ENCODE measurements around the gene FNDC3A. TPM values are rescaled to one million over a fixed set of nuclear protein-coding genes. Genes with fewer than 3 reads are reported as not detected.

FNDC3A gene
- total and polyA plus RNA-seq, 12 donors, result 24.4 to 91.2 (median 62.4) TPM

- no peaks in the 10 kb centered on the region for H3K27me3 ChIP-seq
- no peak for DNase-seq
- 94 to 100% (median 95%) methylated on average over 1 of the region's 1 CpG for WGBS, 4 donors
- no peak for TF ChIP-seq POLR2A (IDR thresholded peaks at IDR 0.05)
- no peak for TF ChIP-seq CTCF (IDR thresholded peaks at IDR 0.05)
- H3K4me1 ChIP-seq (replicated peaks in 1 of 2), result peaks cover 0 to under 1% of the 10 kb centered on the region in 2 donors
- H3K36me3 ChIP-seq (replicated peaks in 1 of 2), result no peaks in the 10 kb centered on the region
- H3K9me3 ChIP-seq (replicated peaks in 1 of 3), result no peaks in the 10 kb centered on the region
- H3K4me3 ChIP-seq, result no peak overlapping the region
- intact Hi-C loops (cut with DNase I), result no loop called here
- no peak overlapping the region for H3K27ac ChIP-seq
Measured at GRCh38 chr13:48990900-48991299, 15.2 kb downstream of the FNDC3A start.

GRCh38 chr13:48993150-48993549 is 17.4 kb downstream of the FNDC3A start:
- Histone ChIP-seq H3K4me3 (no peak overlapping the region), H3K9me3 (replicated peaks in 1 of 3) (no peaks in the 10 kb centered on the region), H3K27ac (no peak overlapping the region), H3K36me3 (replicated peaks in 1 of 2) (no peaks in the 10 kb centered on the region), H3K27me3 (no peaks in the 10 kb centered on the region), H3K4me1 (replicated peaks in 1 of 2) (no peaks in the 10 kb centered on the region)
- intact Hi-C loops (cut with DNase I), result no loop called here
- TF ChIP-seq POLR2A (IDR thresholded peaks at IDR 0.05) (no peak), CTCF (IDR thresholded peaks at IDR 0.05) (no peak)
- no peak for DNase-seq

GRCh38 chr13:48994706-48995105 is 19.0 kb downstream of the FNDC3A start:
- H3K36me3 ChIP-seq (replicated peaks in 1 of 2), result no peaks in the 10 kb centered on the region
- 87 to 100% (median 94%) methylated on average over 2 of the region's 2 CpGs for WGBS, 4 donors
- H3K9me3 ChIP-seq (replicated peaks in 1 of 3), result peaks cover 0 to 3% (median 0%) of the 10 kb centered on the region in 3 donors
- H3K4me1 ChIP-seq (replicated peaks in 1 of 2), result no peaks in the 10 kb centered on the region
- TF ChIP-seq CTCF (IDR thresholded peaks at IDR 0.05), result no peak
- TF ChIP-seq POLR2A (IDR thresholded peaks at IDR 0.05), result no peak
- no peak for DNase-seq
- H3K4me3 ChIP-seq, result no peak overlapping the region
- H3K27me3 ChIP-seq, result no peaks in the 10 kb centered on the region
- H3K27ac ChIP-seq, result no peak overlapping the region
- intact Hi-C loops (cut with DNase I), result no loop called here

- peaks cover 0 to 13% (median 9%) of the 10 kb centered on the region in 3 donors for H3K9me3 ChIP-seq (replicated peaks in 1 of 3)
- H3K36me3 ChIP-seq (replicated peaks in 1 of 2), result no peaks in the 10 kb centered on the region
- WGBS, 4 donors, result 50 to 92% (median 66%) methylated on average over 5 of the region's 5 CpGs
- no peaks in the 10 kb centered on the region for H3K27me3 ChIP-seq
- H3K4me3 ChIP-seq, result no peak overlapping the region
- intact Hi-C loops (cut with DNase I), result no loop called here
- no peak overlapping the region for H3K27ac ChIP-seq
- H3K4me1 ChIP-seq (replicated peaks in 1 of 2), result peaks cover 0 to 5% of the 10 kb centered on the region in 2 donors
- TF ChIP-seq CTCF (IDR thresholded peaks at IDR 0.05), result no peak
- no peak for TF ChIP-seq POLR2A (IDR thresholded peaks at IDR 0.05)
- no peak for DNase-seq
Measured at GRCh38 chr13:48998641-48999292, 23.1 kb downstream of the FNDC3A start.
